HUES64 (cell line): ENCODE results near the gene RELN.
"Not testable (repeated sequence)": the region's sequence is repeated elsewhere in the genome, so short reads cannot be mapped to it uniquely, and the experiment has no call there.

ENCODE experiments used
- H3K27ac ChIP-seq: 2 replicates; pipeline ENCODE4 v1.7.0; 2013; ENCODE audit warnings: low read depth, low read length, inconsistent platforms
- H3K27me3 ChIP-seq: 2 replicates; pipeline ENCODE4 v1.6.1; 2013; ENCODE audit warnings: mild to moderate bottlenecking, low read length; ENCODE audit not compliant: insufficient read depth
- H3K36me3 ChIP-seq: 2 replicates; pipeline ENCODE4 v1.6.1; 2013; ENCODE audit warnings: mild to moderate bottlenecking, low read length; ENCODE audit not compliant: insufficient read depth
- H3K4me1 ChIP-seq: 2 replicates; pipeline ENCODE4 v1.6.1; 2013; ENCODE audit warnings: mild to moderate bottlenecking, low read length, moderate library complexity; ENCODE audit not compliant: insufficient read depth
- H3K4me3 ChIP-seq: 2 replicates; pipeline ENCODE4 v1.5.1; 2013; ENCODE audit warnings: mild to moderate bottlenecking, low read length, moderate library complexity
- H3K9ac ChIP-seq: 2 replicates; pipeline ENCODE4 v1.6.1; 2013; ENCODE audit warnings: mild to moderate bottlenecking, low read depth, low read length
- H3K9me3 ChIP-seq: 2 replicates; pipeline ENCODE4 v1.6.1; 2013; ENCODE audit warnings: low read depth, low read length; ENCODE audit not compliant: insufficient read depth
- WGBS: fragments of 150-250, 120-280 bp; methylation state at CpG from one replicate; pipeline ENCODE4 v1.1.7; 2013; ENCODE audit warnings: missing lambda C conversion rate; 5-methylcytosine and 5-hydroxymethylcytosine counted together

RELN gene

DNA sequence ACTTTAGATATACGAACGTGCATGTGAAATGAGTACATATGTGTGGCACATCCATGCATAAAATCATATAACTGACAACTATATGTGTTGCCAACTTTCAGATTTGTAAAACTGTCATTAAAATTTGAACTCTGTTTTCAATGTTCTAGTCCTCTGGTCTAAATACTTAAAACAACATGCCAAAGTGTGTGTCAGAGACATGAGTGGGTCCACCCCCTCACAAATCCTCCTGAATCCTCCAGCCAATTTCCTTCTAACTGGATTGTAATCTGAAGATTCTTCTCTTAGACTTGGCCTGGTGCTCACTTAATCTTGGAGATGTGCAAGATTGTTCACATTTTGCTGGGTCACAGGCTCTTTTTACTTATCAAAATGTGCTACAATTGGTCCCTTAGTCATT, 184.1 kb downstream of the RELN start:
- WGBS = no CpG with 5 or more reads among the region's 2 CpGs
- Histone ChIP-seq H3K27ac (no peak overlapping the region), H3K27me3 (no peaks in the 10 kb centered on the region), H3K4me3 (no peak overlapping the region), H3K36me3 (no peaks in the 10 kb centered on the region), H3K9ac (no peak overlapping the region), H3K4me1 (peaks cover 20% of the 10 kb centered on the region), H3K9me3 (no peaks in the 10 kb centered on the region)

DNA sequence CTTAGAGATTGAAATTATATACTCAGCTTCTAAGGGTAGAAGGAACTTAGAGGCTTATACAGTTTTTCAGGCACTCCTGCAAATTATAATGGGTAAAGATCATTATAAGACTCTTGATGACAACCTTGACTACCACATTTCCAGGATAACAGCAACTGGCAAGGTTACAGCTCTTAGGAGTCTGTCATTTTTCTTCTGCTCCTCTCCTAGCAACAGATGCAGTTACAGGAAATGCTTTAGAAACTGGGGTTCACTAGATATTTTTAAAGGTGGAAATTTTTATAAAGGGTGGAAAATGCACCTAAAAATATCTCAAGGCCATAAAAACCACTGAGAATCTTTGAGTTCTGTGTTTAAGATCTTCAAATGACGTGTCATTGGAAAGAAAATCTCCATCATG, 185.8 kb downstream of the RELN start:
- Histone ChIP-seq H3K27me3 (no peaks in the 10 kb centered on the region), H3K9me3 (no peaks in the 10 kb centered on the region), H3K4me3 (no peak overlapping the region), H3K9ac (no peak overlapping the region), H3K4me1 (peaks cover 2% of the 10 kb centered on the region; the same call in 1 of the 2 replicates), H3K27ac (no peak overlapping the region), H3K36me3 (no peaks in the 10 kb centered on the region)
- WGBS = 92% methylated on average over 1 of the region's 1 CpG

DNA sequence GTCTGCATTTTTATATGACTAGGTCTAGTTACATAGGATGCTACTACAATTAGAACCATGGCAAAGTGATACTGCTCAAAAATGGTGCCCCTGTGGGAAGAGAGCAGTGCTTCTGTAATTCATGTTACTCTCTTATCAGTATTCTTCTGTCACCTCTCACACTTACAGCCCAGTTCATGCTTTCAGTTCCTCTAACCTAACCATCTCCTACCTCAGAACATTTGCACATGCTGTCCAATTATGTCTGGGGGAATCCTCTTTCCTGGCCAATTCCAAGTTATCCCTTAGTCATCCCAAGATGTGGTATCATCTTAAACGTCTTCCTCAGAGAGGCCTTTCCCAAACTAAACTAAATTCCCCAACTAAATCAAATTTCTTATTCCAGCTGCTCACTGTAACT, 190.2 kb downstream of the RELN start:
- 83% methylated on average over 1 of the region's 1 CpG for WGBS
- Histone ChIP-seq H3K9ac (no peak overlapping the region), H3K27me3 (no peaks in the 10 kb centered on the region), H3K4me1 (no peaks in the 10 kb centered on the region), H3K4me3 (no peak overlapping the region), H3K9me3 (no peaks in the 10 kb centered on the region), H3K36me3 (no peaks in the 10 kb centered on the region), H3K27ac (no peak overlapping the region)

DNA sequence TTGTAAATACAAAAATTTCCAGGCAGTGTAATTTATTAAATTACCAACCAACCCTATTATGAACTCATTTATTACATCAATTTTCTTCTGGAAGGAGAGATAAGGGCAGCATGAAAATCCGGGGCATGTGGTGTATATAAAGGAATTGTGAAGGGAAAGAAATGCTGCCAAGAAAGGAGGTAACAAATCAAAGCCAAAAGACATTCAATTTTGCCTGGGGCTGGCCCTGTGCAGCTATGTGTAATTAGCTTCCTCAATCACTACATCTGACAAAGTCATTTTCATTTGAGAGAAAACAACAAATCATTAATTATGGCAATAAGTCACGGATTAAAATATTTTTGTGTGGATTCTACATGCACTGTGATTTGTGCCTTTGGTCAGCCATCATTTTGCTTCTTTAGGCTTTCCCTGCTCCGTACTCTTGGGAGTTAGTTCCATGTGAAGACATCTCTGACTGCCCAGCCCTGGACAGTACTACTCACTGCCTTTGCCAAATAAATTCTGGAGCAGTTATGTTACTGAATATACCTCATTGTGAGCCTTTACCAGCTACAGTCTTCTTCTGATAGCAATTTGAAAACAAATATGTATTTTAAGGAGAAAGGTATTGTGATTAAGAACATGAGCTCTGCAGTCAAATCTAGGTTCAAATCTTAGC, 191.7 kb downstream of the RELN start:
- no peaks in the 10 kb centered on the region for H3K27me3 ChIP-seq

DNA sequence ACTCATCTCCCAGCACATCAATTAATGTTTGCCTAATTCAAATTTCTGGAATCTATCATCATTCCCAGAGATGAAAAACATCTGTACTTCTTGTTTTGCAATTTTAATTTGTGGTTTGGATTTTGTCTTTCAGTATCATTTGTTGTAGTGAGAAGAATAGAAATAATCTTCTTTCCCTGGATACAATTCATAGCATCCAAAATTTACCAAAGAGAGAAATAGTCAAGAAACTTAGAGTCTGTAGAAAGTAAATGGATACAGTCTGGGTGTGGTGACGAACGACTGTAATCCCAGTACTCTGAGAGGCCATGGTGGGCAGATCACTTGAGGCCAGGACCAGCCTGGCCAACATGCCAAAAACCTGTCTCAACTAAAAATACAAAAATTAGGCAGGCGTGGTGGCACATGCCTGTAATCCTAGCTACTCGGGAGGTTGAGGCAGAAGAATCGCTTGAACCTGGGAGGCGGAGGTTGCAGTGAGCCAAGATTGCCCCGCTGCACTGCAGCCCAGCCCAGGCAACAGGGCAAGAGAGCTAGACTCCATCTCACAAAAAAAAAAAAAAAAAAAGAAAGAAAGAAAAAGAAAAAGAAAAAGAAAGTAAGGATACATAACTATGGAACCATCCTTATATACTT, 193.0 kb downstream of the RELN start:
- Histone ChIP-seq H3K36me3 (no peaks in the 10 kb centered on the region), H3K4me1 (no peaks in the 10 kb centered on the region), H3K9ac (no peak overlapping the region), H3K9me3 (no peaks in the 10 kb centered on the region), H3K27ac (no peak overlapping the region), H3K4me3 (no peak overlapping the region), H3K27me3 (no peaks in the 10 kb centered on the region)
- WGBS = 95% methylated on average over 6 of the region's 7 CpGs

More for the DNA sequence above, 191.7 kb downstream of the RELN start:
- Histone ChIP-seq H3K4me3 (no peak overlapping the region), H3K9me3 (no peaks in the 10 kb centered on the region), H3K36me3 (no peaks in the 10 kb centered on the region), H3K27ac (no peak overlapping the region), H3K4me1 (no peaks in the 10 kb centered on the region), H3K9ac (no peak overlapping the region)
- WGBS = 84% methylated on average over 3 of the region's 3 CpGs

DNA sequence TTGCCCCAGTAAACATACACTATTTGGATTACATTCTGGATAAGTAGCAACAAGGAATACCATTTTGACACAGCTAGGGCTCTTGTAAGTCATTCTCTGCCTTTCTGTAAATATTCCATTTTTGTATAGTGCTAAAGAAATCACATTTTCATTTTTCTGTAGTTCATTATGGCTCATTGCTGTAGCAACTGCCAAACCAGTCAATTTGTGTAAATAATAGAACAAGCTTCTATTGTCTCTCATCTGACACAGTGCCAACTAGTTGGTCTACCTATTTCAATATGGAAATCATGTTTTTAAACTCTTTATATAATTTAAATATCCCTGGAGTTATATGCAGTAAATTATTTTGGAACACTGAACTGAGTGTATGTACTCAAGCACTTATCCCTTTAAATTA, 193.7 kb downstream of the RELN start:
- Histone ChIP-seq H3K9ac (no peak overlapping the region), H3K9me3 (no peaks in the 10 kb centered on the region), H3K27ac (no peak overlapping the region), H3K36me3 (no peaks in the 10 kb centered on the region), H3K27me3 (no peaks in the 10 kb centered on the region), H3K4me3 (no peak overlapping the region), H3K4me1 (no peaks in the 10 kb centered on the region)

DNA sequence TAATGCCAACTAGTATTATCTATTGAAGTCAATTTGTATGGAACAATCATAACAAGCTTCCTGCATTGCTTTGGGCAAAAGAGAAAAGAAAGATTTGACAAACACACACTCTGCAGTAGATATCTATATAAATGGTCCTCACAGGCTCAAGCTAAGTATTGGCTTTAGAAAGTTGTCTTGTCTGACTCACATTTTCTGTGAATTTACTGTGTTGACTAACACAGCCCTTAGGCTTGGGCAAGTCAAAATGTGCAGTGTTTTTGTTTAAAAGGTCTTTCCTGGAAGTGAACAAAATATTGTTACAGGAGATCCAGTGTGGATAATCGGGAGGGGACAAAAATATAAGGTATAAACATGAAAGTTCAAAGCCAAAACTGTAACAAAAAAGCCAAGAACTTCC, 194.4 kb downstream of the RELN start:
- no peaks in the 10 kb centered on the region for H3K27me3 ChIP-seq
- no peak overlapping the region for H3K9ac ChIP-seq
- H3K4me1 ChIP-seq = no peaks in the 10 kb centered on the region
- H3K9me3 ChIP-seq = no peaks in the 10 kb centered on the region
- H3K27ac ChIP-seq = no peak overlapping the region
- no CpG with 5 or more reads among the region's 1 CpG for WGBS
- H3K36me3 ChIP-seq = no peaks in the 10 kb centered on the region
- no peak overlapping the region for H3K4me3 ChIP-seq

DNA sequence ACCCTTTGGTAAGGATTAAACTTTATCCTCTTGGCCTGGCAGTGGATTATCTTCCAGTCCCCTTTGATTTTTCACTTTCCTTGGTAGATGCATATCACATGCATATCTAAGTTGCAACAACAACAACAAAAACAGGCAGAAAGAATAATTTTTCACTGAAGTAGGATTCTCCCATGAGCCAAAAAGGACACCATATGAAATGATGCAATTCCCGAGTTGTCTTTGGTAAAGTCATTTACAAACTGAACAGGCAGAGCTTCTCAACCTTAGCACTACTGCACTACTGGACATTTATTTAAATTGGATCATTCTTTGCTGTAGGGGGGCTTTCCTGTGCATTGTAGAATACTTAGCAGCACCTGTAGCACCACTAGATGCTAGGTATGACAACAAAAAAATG, 195.0 kb downstream of the RELN start:
- no peaks in the 10 kb centered on the region for H3K4me1 ChIP-seq
- no peak overlapping the region for H3K9ac ChIP-seq
- 100% methylated on average over 1 of the region's 1 CpG for WGBS
- H3K9me3 ChIP-seq = no peaks in the 10 kb centered on the region
- H3K36me3 ChIP-seq = no peaks in the 10 kb centered on the region
- no peaks in the 10 kb centered on the region for H3K27me3 ChIP-seq
- H3K4me3 ChIP-seq = no peak overlapping the region
- no peak overlapping the region for H3K27ac ChIP-seq

DNA sequence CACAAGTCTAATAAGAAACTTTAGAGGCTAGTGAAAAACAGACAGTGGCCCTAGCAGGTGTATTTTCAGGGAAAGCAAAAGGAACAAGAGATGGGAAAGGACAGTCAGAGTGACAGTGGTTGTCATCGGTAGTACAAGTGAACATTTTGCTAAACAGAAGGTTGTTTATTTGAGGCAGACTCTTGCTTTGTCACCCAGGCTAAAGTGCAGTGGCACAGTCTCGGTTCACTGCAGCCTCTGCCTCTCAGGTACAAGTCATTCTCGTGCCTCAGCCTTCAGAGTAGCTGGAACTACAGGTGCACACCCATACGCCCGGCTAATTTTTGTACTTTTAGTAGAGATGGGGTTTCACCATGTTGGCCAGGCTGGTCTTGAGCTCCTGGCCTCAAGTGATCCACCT, 195.8 kb downstream of the RELN start:
- no peak overlapping the region for H3K9ac ChIP-seq
- no peaks in the 10 kb centered on the region for H3K4me1 ChIP-seq
- H3K9me3 ChIP-seq = no peaks in the 10 kb centered on the region
- no peaks in the 10 kb centered on the region for H3K27me3 ChIP-seq
- H3K36me3 ChIP-seq = no peaks in the 10 kb centered on the region
- no peak overlapping the region for H3K4me3 ChIP-seq
- WGBS = 92% methylated on average over 5 of the region's 5 CpGs
- no peak overlapping the region for H3K27ac ChIP-seq

DNA sequence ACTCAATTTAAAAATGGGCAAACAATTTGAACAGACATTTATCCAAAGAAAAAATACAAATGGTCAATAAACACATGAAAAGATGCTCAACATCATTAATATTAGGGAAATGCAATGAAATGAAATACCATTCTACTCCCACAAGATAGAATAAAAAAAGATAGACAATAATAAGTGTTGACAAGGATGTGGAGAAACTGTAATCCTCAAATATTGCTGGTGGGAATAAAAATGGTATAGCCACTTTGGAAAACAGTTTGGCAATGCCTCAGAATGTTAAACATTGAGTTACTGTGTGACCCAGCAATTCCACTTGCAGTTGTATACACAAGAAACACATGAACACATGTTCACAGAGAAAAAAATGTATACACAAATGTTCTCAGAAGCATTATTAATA, 197.6 kb downstream of the RELN start:
- Histone ChIP-seq H3K36me3 (no peaks in the 10 kb centered on the region), H3K27ac (no peak overlapping the region), H3K4me3 (no peak overlapping the region), H3K9ac (no peak overlapping the region), H3K4me1 (no peaks in the 10 kb centered on the region), H3K27me3 (no peaks in the 10 kb centered on the region), H3K9me3 (no peaks in the 10 kb centered on the region)

DNA sequence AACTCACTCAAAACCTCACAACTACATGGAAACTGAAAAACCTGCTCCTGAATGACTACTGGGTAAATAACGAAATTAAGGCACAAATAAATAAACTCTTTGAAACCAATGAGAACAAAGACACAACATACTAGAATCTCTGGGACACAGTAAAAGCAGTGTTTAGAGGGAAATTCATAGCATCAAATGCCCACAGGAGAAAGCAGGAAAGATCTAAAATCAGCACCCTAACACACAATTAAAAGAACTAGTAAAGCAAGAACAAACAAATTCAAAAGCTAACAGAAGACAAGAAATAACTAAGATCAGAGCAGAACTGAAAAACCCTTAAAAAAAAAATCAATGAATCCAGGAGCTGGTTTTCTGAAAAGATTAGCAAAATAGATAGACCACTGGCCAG, 202.4 kb downstream of the RELN start:
- not testable (repeated sequence) for H3K9me3 ChIP-seq, H3K27me3 ChIP-seq, H3K36me3 ChIP-seq, H3K4me3 ChIP-seq, H3K4me1 ChIP-seq, H3K27ac ChIP-seq, H3K9ac ChIP-seq
- WGBS = 82% methylated on average over 1 of the region's 1 CpG
